Measurements from ENCODE around the gene SHISA7. TPM values are rescaled to one million over a fixed set of nuclear protein-coding genes. Genes with fewer than 3 reads are reported as not detected.

Gene SHISA7
- total RNA-seq, 2 experiments from 2014 or later = not detected

GRCh38 chr19:55481794-55482155, 38.7 kb upstream of the SHISA7 start:
- Histone ChIP-seq H3K9me2 (ENCODE audit: insufficient read depth, low read length) (no peaks in the 10 kb centered on the region), H3K4me2 (ENCODE audit: low read length) (no peak overlapping the region), H3K4me3 (ENCODE audit: low read depth, low read length, poor library complexity, severe bottlenecking) (no peak overlapping the region), H3K9me3 (ENCODE audit: low read length) (no peaks in the 10 kb centered on the region), H4K20me1 (ENCODE audit: insufficient read depth, low read length) (no peaks in the 10 kb centered on the region), H3K4me1 (ENCODE audit: insufficient read depth, low read length, poor library complexity, severe bottlenecking) (peaks cover 36% of the 10 kb centered on the region), H3K79me2 (ENCODE audit: insufficient read depth, low read depth, low read length) (peaks cover 13% of the 10 kb centered on the region; the same call in 1 of the 2 replicates), H3K27ac (ENCODE audit: low read depth, low read length, poor library complexity, severe bottlenecking) (no peak overlapping the region), H2AFZ (ENCODE audit: low read length) (no peak overlapping the region), H3K36me3 (ENCODE audit: insufficient read depth, low read length) (no peaks in the 10 kb centered on the region; the same call in 1 of the 2 replicates)
- ChIA-PET CTCF (ENCODE audit: unreplicated experiment) (no interaction called here), POLR2A (interaction anchor here (0.6 kb wide), 1 partner anchor 13 kb away, joined by 5 read pairs; no protein-coding TSS in a partner anchor)
- no peak for TF ChIP-seq CTCF (conservative IDR thresholded peaks at IDR 0.05; ENCODE audit: low read length)
- no peak for TF ChIP-seq EZH2phosphoT487 (IDR thresholded peaks at IDR 0.05; ENCODE audit: borderline replicate concordance, low read depth, low read length)
- DNase-seq (ENCODE audit: low spot score) = no peak
- intact Hi-C loops (cut with micrococcal nuclease; ENCODE audit: unreplicated experiment) = no loop called here
- no TSS peak for BruUV-seq (replicated peaks)

- TF ChIP-seq CTCF (conservative IDR thresholded peaks at IDR 0.05; ENCODE audit: low read length) (no peak), EZH2phosphoT487 (IDR thresholded peaks at IDR 0.05; ENCODE audit: borderline replicate concordance, low read depth, low read length) (no peak)
- Histone ChIP-seq H2AFZ (ENCODE audit: low read length) (no peak overlapping the region), H3K4me3 (ENCODE audit: low read depth, low read length, poor library complexity, severe bottlenecking) (no peak overlapping the region), H3K9me3 (ENCODE audit: low read length) (no peaks in the 10 kb centered on the region), H3K27ac (ENCODE audit: low read depth, low read length, poor library complexity, severe bottlenecking) (no peak overlapping the region), H4K20me1 (ENCODE audit: insufficient read depth, low read length) (no peaks in the 10 kb centered on the region), H3K4me1 (ENCODE audit: insufficient read depth, low read length, poor library complexity, severe bottlenecking) (peaks cover 35% of the 10 kb centered on the region), H3K79me2 (ENCODE audit: insufficient read depth, low read depth, low read length) (peaks cover 13% of the 10 kb centered on the region; the same call in 1 of the 2 replicates), H3K4me2 (ENCODE audit: low read length) (no peak overlapping the region), H3K9me2 (ENCODE audit: insufficient read depth, low read length) (no peaks in the 10 kb centered on the region), H3K36me3 (ENCODE audit: insufficient read depth, low read length) (no peaks in the 10 kb centered on the region; the same call in 1 of the 2 replicates)
- no TSS peak for BruUV-seq (replicated peaks)
- ChIA-PET CTCF (ENCODE audit: unreplicated experiment) (no interaction called here), POLR2A (no interaction called here)
- DNase-seq (ENCODE audit: low spot score) = no peak
- intact Hi-C loops (cut with micrococcal nuclease; ENCODE audit: unreplicated experiment) = no loop called here
These were observed 38.2 kb upstream of the SHISA7 start for GRCh38 chr19:55481148-55481793.
